OCI-LY3 (cell line): ENCODE data around the gene PLD1.

ENCODE experiments used
- H2AFZ ChIP-seq: fragments of 200-600, 300-600 bp; shearing (Covaris generic); 2 replicates; pipeline ENCODE4 v1.6.0; 2014; ENCODE audit warnings: antibody characterized with exemption, low read depth, low read length
- H3K27ac ChIP-seq: fragments of 200-600, 300-600 bp; sonication (generic); 2 replicates; pipeline ENCODE4 v1.5.1; 2014; ENCODE audit warnings: mild to moderate bottlenecking, low read length, moderate library complexity, mixed read lengths
- H3K27me3 ChIP-seq: fragments of 200-600, 300-600 bp; sonication (generic); 2 replicates; pipeline ENCODE4 v1.6.1; 2014; ENCODE audit warnings: low read depth, low read length, mixed read lengths
- H3K36me3 ChIP-seq: fragments of 200-600, 300-600 bp; sonication (generic); replicated peaks from 2 replicates; pipeline ENCODE3; 2014; ENCODE audit warnings: low read depth, low read length, mixed read lengths
- H3K4me1 ChIP-seq: fragments of 300-600, 200-600 bp; sonication (generic); 2 replicates; pipeline ENCODE4 v1.6.1; 2014; ENCODE audit warnings: low read length, mixed read lengths
- H3K4me2 ChIP-seq: fragments of 200-600, 300-600 bp; sonication (generic); 2 replicates; pipeline ENCODE4 v1.6.1; 2014; ENCODE audit warnings: low read length, mixed read lengths
- H3K4me3 ChIP-seq: fragments of 300-600, 200-600 bp; sonication (generic); 2 replicates; pipeline ENCODE4 v1.5.1; 2014; ENCODE audit warnings: antibody characterized with exemption, mild to moderate bottlenecking, low read length, moderate library complexity
- H3K79me2 ChIP-seq: fragments of 300-600, 200-600 bp; shearing (Covaris generic); 2 replicates; pipeline ENCODE4 v1.6.1; 2014; ENCODE audit warnings: mild to moderate bottlenecking, low read length, mixed read lengths
- H3K9ac ChIP-seq: fragments of 300-600, 200-600 bp; shearing (Covaris generic); 2 replicates; pipeline ENCODE4 v1.6.0; 2014; ENCODE audit warnings: mild to moderate bottlenecking, low read length, moderate library complexity
- H3K9me3 ChIP-seq: fragments of 200-600, 300-600 bp; shearing (Covaris generic); 2 replicates; pipeline ENCODE4 v1.6.1; 2014; ENCODE audit warnings: low read length, mixed read lengths; ENCODE audit not compliant: insufficient read depth
- H4K20me1 ChIP-seq: fragments of 200-600, 300-600 bp; sonication (generic); 2 replicates; pipeline ENCODE4 v1.6.1; 2016; ENCODE audit warnings: low read length, mixed read lengths; ENCODE audit not compliant: insufficient read depth
- EZH2phosphoT487 ChIP-seq: fragments of 200-600 bp; shearing (Covaris generic); IDR thresholded peaks from 2 replicates; pipeline ENCODE4 v1.6.1; 2018; ENCODE audit warnings: antibody characterized with exemption, mixed run types, low read depth
- TF ChIP-seq, protein P1 (sequence below): fragments of 200-600, 300-600 bp; sonication (generic); IDR thresholded peaks from 2 replicates; pipeline ENCODE4 v1.5.1; 2014; ENCODE audit warnings: antibody characterized with exemption, low read length, low read depth

Gene PLD1

DNA sequence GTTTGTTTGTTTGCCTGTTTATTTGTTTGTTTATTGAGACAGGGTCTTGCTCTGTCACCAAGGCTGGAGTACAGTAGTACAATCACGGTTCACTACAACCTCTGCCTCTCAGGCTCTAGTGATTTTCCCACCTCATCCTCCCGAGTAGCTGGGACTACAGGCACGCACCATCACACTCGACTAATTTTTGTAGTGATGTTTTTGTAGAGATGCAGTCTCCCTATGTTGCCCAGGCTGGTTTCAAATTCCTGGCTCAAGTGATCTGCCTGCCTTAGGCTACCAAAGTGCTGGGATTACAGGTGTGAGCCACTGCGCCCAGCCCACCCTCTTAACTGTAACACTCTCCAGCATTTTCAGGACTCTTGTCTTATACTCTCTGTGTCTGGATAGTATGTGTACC, 26.7 kb downstream of the PLD1 start:
- no peak overlapping the region for H3K4me2 ChIP-seq
- no peak overlapping the region for H3K9ac ChIP-seq
- no peaks in the 10 kb centered on the region for H3K9me3 ChIP-seq
- H2AFZ ChIP-seq: no peak overlapping the region
- H3K4me3 ChIP-seq: no peak overlapping the region
- H3K36me3 ChIP-seq: no peaks in the 10 kb centered on the region
- no peak overlapping the region for H3K27ac ChIP-seq
- H4K20me1 ChIP-seq: no peaks in the 10 kb centered on the region
- no peaks in the 10 kb centered on the region for H3K79me2 ChIP-seq
- H3K4me1 ChIP-seq: no peaks in the 10 kb centered on the region
- H3K27me3 ChIP-seq: peaks cover 22% of the 10 kb centered on the region
- no peak for TF ChIP-seq EZH2phosphoT487
- TF ChIP-seq, protein P1, sequence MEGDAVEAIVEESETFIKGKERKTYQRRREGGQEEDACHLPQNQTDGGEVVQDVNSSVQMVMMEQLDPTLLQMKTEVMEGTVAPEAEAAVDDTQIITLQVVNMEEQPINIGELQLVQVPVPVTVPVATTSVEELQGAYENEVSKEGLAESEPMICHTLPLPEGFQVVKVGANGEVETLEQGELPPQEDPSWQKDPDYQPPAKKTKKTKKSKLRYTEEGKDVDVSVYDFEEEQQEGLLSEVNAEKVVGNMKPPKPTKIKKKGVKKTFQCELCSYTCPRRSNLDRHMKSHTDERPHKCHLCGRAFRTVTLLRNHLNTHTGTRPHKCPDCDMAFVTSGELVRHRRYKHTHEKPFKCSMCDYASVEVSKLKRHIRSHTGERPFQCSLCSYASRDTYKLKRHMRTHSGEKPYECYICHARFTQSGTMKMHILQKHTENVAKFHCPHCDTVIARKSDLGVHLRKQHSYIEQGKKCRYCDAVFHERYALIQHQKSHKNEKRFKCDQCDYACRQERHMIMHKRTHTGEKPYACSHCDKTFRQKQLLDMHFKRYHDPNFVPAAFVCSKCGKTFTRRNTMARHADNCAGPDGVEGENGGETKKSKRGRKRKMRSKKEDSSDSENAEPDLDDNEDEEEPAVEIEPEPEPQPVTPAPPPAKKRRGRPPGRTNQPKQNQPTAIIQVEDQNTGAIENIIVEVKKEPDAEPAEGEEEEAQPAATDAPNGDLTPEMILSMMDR: no peak

GRCh38 chr3:171783086-171783485, 27.2 kb downstream of the PLD1 start:
- Histone ChIP-seq H3K79me2 (no peaks in the 10 kb centered on the region), H3K4me3 (no peak overlapping the region), H3K9ac (no peak overlapping the region)

GRCh38 chr3:171782617-171783016, 27.7 kb downstream of the PLD1 start:
- Histone ChIP-seq H4K20me1 (no peaks in the 10 kb centered on the region), H3K9ac (no peak overlapping the region), H3K27me3 (peaks cover 22% of the 10 kb centered on the region), H3K27ac (no peak overlapping the region), H3K4me3 (no peak overlapping the region), H3K36me3 (no peaks in the 10 kb centered on the region), H2AFZ (no peak overlapping the region), H3K9me3 (no peaks in the 10 kb centered on the region), H3K79me2 (no peaks in the 10 kb centered on the region), H3K4me1 (peaks cover 5% of the 10 kb centered on the region), H3K4me2 (no peak overlapping the region)
- TF ChIP-seq EZH2phosphoT487: no peak
- TF ChIP-seq, protein P1: no peak

More at GRCh38 chr3:171783086-171783485, 27.2 kb downstream of the PLD1 start:
- TF ChIP-seq, protein P1: no peak
- TF ChIP-seq EZH2phosphoT487: no peak
- H2AFZ ChIP-seq: no peak overlapping the region
- no peak overlapping the region for H3K4me2 ChIP-seq
- H3K9me3 ChIP-seq: no peaks in the 10 kb centered on the region
- no peak overlapping the region for H3K27ac ChIP-seq
- no peaks in the 10 kb centered on the region for H4K20me1 ChIP-seq
- no peaks in the 10 kb centered on the region for H3K4me1 ChIP-seq
- H3K27me3 ChIP-seq: peaks cover 22% of the 10 kb centered on the region
- no peaks in the 10 kb centered on the region for H3K36me3 ChIP-seq

- no peaks in the 10 kb centered on the region for H3K79me2 ChIP-seq
- H3K27me3 ChIP-seq: peaks cover 22% of the 10 kb centered on the region
- no peaks in the 10 kb centered on the region for H3K36me3 ChIP-seq
- no peak overlapping the region for H2AFZ ChIP-seq
- no peak overlapping the region for H3K4me2 ChIP-seq
- no peak overlapping the region for H3K27ac ChIP-seq
- no peak overlapping the region for H3K4me3 ChIP-seq
- TF ChIP-seq, protein P1: no peak
- TF ChIP-seq EZH2phosphoT487: no peak
- H4K20me1 ChIP-seq: no peaks in the 10 kb centered on the region
- H3K4me1 ChIP-seq: peaks cover 7% of the 10 kb centered on the region
- no peaks in the 10 kb centered on the region for H3K9me3 ChIP-seq
- no peak overlapping the region for H3K9ac ChIP-seq
Measured at GRCh38 chr3:171781711-171782127, 28.6 kb downstream of the PLD1 start.
